Prostate gland (tissue), 2 donors: ENCODE data around the gene NSRP1.

ENCODE experiments used
- CTCF ChIP-seq, 4 experiments: fragments of 200-600 bp in 2 of 4; fragments of 450-650 bp in 2 of 4; sonication (generic) in 2 of 4; IDR thresholded peaks; 1 replicate in 3 of 4; 2 replicates in 1 of 4; pipeline ENCODE4 v1.5.1; 2016 to 2019; ENCODE audit warnings: antibody characterized with exemption in 4 of 4, mild to moderate bottlenecking in 2 of 4, moderate library complexity in 2 of 4
- POLR2A ChIP-seq: fragments of 450-650 bp; IDR thresholded peaks from one replicate; pipeline ENCODE4 v1.6.1; 2016; ENCODE audit warnings: antibody characterized with exemption, mild to moderate bottlenecking
- POLR2AphosphoS5 ChIP-seq: sonication (generic); formaldehyde crosslinking; IDR thresholded peaks from one replicate; pipeline ENCODE4 v1.6.1; 2017; ENCODE audit warnings: antibody characterized with exemption

GRCh38 chr17:30116345-30116660 lies 313 bp upstream of the NSRP1 start:
- TF ChIP-seq CTCF (IDR thresholded peaks at IDR 0.05) (no peak), POLR2AphosphoS5 (no peak), POLR2A (no peak)
